Measurements from ENCODE around the gene ZBTB42.

GRCh38 chr14:104793703-104793959, 7.3 kb upstream of the ZBTB42 start:
- TF ChIP-seq CTCF (IDR thresholded peaks at IDR 0.05) = no peak
- TF ChIP-seq POLR2AphosphoS5 (IDR thresholded peaks at IDR 0.05) = no peak
